Measurements from ENCODE around the gene NUP50. TPM values are rescaled to one million over a fixed set of nuclear protein-coding genes. Genes with fewer than 3 reads are reported as not detected.

Gene NUP50
- total and polyA plus RNA-seq, 5 donors: 5.8 to 24.8 (median 17.0) TPM

DNA sequence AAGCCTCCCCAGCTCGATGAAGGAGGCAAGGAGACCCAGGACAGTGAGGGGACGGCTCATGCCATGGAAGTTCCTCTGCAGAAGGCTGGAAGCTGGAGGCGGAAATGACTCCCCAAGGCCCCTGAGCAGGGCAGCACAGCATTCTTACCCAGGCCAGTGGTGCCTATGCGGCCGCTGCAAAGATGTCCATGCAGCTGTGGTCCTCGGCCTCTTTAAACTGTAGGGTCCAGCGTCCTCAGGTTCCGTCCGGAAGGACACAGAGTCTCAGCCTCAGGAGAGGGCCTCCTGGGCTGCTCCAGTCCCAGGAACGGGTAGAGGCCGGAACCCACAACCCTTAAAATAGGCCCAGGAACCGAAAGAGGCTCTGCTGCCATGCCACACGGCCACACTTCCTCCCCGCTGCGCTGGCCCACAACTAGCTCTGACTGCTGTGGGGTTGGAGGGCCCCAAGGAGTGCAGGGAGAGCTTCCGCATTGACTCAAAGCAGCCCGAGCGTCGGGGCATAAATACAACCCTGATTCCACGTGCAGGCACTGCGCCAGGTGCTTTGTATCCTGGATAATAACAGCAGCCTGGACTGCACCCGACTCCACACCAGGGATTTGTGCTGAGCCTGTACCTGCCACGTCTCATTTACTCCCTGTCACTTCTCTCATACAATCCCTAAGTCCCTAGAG lies 71.5 kb downstream of the NUP50 start:
- peak; percentile 13 to 26 for ATAC-seq
- no peaks in the 10 kb centered on the region for H3K27me3 ChIP-seq (ENCODE audit: control insufficient read depth, insufficient read depth)
- intact Hi-C loops (cut with DNase I): no loop called here
- no peaks in the 10 kb centered on the region for H3K4me1 ChIP-seq (ENCODE audit: control insufficient read depth, insufficient read depth, low read length)
- WGBS: 81% methylated on average over 23 of the region's 23 CpGs
- no peaks in the 10 kb centered on the region for H3K9me3 ChIP-seq (ENCODE audit: control insufficient read depth, low read length)
- peak in 2 of 3 donors; percentile 78 for DNase-seq
- peak overlapping the region; percentile 1 for H3K27ac ChIP-seq (ENCODE audit: low read length)
- H3K4me3 ChIP-seq (ENCODE audit: low read length): no peak overlapping the region

DNA sequence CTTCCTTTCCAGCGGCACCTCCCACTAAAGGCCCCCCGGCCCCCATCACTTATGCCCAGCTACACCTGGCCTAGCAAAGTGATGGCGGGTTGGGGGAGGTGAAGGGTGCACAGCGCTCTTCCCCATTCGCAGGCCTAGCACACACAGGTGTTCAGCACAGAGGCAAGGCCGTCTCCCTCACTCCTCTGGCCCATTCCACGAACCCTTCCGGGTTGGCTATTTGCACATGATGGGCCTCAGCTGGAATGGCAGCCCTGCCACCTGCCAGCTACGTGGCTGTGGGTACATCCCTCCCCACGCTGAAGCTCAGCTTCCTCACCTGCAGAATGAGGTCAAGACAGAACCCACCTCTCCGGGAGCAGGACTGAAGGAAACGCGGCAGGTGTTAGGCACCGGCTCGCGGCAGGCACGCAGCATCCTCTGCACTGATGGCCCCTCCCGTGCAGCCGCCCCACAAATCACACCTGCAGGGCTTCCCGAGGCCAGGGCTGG lies 72.2 kb downstream of the NUP50 start:
- no peaks in the 10 kb centered on the region for H3K4me1 ChIP-seq (ENCODE audit: control insufficient read depth, insufficient read depth, low read length)
- 90% methylated on average over 20 of the region's 20 CpGs for WGBS
- no peaks in the 10 kb centered on the region for H3K9me3 ChIP-seq (ENCODE audit: control insufficient read depth, low read length)
- no peaks in the 10 kb centered on the region for H3K27me3 ChIP-seq (ENCODE audit: control insufficient read depth, insufficient read depth)
- H3K27ac ChIP-seq (ENCODE audit: low read length): no peak overlapping the region
- DNase-seq (no peak), ATAC-seq (no peak)
- H3K4me3 ChIP-seq (ENCODE audit: low read length): no peak overlapping the region
- intact Hi-C loops (cut with DNase I): no loop called here

DNA sequence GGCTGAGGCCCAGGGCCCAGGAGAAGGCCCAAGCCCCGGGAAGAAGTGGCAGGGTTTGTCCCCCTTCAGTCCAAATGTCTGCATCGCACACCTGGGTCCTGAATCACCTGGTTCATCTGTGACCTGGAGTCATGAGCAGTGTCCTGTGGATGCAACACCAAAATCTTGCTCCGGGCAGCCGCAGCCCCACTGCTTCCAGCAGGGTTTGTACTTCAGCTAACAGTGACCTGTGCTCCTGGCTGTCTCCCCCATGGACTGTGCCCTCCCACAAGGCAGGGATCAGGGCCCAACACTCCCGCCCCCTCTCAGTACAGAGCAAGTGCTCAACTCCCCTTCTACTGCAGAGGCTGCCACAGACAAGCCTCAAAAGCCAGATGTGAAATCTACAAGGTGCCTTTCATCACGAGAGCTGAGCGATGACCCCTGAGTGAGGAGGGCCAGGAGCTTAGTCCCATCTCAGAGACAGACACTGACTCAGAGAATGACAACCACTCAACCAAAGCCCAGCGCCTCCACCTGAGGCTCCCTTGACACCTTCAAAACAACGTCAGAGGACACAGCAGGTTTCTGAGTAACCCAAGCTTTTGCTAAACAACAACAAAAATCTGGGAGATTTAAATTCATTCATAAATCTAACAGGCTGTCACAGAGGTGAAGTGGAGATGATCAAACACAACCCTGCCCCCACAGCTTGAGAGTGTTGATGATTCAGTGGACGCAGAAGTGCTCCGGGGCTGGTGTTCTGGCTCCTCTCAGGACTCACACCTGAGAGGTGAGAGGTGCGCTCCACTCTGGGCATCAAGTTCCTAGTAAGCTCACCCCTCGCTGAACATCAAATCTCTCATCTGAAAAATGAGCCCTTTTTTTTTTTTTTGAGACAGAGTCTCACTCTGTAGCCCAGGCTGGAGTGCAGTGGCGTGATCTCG lies 73.6 kb downstream of the NUP50 start:
- no peak for ATAC-seq

More for the DNA sequence above, 73.6 kb downstream of the NUP50 start:
- DNase-seq: no peak
- WGBS: 89% methylated on average over 15 of the region's 15 CpGs
- no peak overlapping the region for H3K27ac ChIP-seq (ENCODE audit: low read length)
- H3K4me1 ChIP-seq (ENCODE audit: control insufficient read depth, insufficient read depth, low read length): no peaks in the 10 kb centered on the region
- H3K4me3 ChIP-seq (ENCODE audit: low read length): no peak overlapping the region
- no peaks in the 10 kb centered on the region for H3K9me3 ChIP-seq (ENCODE audit: control insufficient read depth, low read length)
- no peaks in the 10 kb centered on the region for H3K27me3 ChIP-seq (ENCODE audit: control insufficient read depth, insufficient read depth)
- intact Hi-C loops (cut with DNase I): no loop called here

Small RNA genes within 50 kb of the gene (microRNA-seq; reads per million reads assigned to microRNA genes)
- 1.1 to 5.5 reads per million in 2 donors for gene MIR1249

Other genes starting within 250 kb of the NUP50 start
- 1 to 10 TPM in 3 of 4 donors, under 1 TPM in 1; 0.97 to 1.9 (median 1.3) TPM for gene PHF21B, start 153.9 kb upstream of the NUP50 start, total RNA-seq
- 0.50 TPM for gene PHF21B, start 153.9 kb upstream of the NUP50 start, polyA plus RNA-seq
- 10 to 100 TPM; 23.3 to 34.1 (median 25.6) TPM for gene KIAA0930, start 77.0 kb downstream of the NUP50 start, total RNA-seq
- gene KIAA0930, start 77.0 kb downstream of the NUP50 start, polyA plus RNA-seq: 14.8 TPM
- gene UPK3A, start 121.0 kb downstream of the NUP50 start, total RNA-seq: not detected
- gene UPK3A, start 121.0 kb downstream of the NUP50 start, polyA plus RNA-seq: not detected
- 10 to 100 TPM; 26.5 to 31.8 (median 28.4) TPM for gene FAM118A, start 146.0 kb downstream of the NUP50 start, total RNA-seq
- 21.1 TPM for gene FAM118A, start 146.0 kb downstream of the NUP50 start, polyA plus RNA-seq
- not detected for gene SMC1B, start 249.7 kb downstream of the NUP50 start, total RNA-seq
- not detected for gene SMC1B, start 249.7 kb downstream of the NUP50 start, polyA plus RNA-seq
- gene RIBC2, start 249.8 kb downstream of the NUP50 start, total RNA-seq: under 1 TPM in 1 of 4 donors, not detected in 3; 0.29 TPM
- gene RIBC2, start 249.8 kb downstream of the NUP50 start, polyA plus RNA-seq: 0.16 TPM

All from right cardiac atrium (tissue), 5 donors.